ENCODE results near the gene WASF1. TPM values are rescaled to one million over a fixed set of nuclear protein-coding genes. Genes with fewer than 3 reads are reported as not detected.
A peak's percentile ranks its signal among the peaks of the same experiment; 100 is the strongest.

WASF1 gene
- total and polyA plus RNA-seq, 8 donors = 5.5 to 27.3 (median 21.8) TPM

DNA sequence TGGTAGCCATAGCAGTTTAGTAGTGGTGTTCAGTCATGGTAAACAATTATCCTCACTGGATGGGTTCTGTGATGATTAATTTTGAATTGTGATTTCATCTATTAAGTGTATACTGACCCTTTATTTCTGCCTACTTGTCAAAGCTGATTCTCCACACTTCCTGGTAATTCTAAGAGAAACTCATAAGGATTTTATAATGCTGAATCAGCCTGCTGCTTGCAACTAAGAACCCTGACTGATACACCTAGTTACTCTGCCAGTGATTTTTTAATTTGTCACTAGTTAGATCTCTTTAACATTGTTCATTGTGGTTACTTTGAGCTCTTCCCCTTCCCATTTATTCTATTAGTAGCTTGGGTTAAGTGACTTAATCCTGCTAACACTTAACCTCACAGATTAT, 9.3 kb upstream of the WASF1 start:
- no peak for ATAC-seq
- intact Hi-C loops (cut with DNase I) = no loop called here
- H3K36me3 ChIP-seq = peaks cover 0 to 8% of the 10 kb centered on the region in 2 donors
- H3K9me3 ChIP-seq = no peaks in the 10 kb centered on the region
- no peak overlapping the region for H3K4me3 ChIP-seq
- H3K27ac ChIP-seq = no peak overlapping the region
- H3K4me1 ChIP-seq = peaks cover 0 to 25% of the 10 kb centered on the region in 2 donors
- no peak for DNase-seq
- TF ChIP-seq, protein P1, sequence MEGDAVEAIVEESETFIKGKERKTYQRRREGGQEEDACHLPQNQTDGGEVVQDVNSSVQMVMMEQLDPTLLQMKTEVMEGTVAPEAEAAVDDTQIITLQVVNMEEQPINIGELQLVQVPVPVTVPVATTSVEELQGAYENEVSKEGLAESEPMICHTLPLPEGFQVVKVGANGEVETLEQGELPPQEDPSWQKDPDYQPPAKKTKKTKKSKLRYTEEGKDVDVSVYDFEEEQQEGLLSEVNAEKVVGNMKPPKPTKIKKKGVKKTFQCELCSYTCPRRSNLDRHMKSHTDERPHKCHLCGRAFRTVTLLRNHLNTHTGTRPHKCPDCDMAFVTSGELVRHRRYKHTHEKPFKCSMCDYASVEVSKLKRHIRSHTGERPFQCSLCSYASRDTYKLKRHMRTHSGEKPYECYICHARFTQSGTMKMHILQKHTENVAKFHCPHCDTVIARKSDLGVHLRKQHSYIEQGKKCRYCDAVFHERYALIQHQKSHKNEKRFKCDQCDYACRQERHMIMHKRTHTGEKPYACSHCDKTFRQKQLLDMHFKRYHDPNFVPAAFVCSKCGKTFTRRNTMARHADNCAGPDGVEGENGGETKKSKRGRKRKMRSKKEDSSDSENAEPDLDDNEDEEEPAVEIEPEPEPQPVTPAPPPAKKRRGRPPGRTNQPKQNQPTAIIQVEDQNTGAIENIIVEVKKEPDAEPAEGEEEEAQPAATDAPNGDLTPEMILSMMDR (IDR thresholded peaks at IDR 0.05) = no peak
- no peaks in the 10 kb centered on the region for H3K27me3 ChIP-seq

DNA sequence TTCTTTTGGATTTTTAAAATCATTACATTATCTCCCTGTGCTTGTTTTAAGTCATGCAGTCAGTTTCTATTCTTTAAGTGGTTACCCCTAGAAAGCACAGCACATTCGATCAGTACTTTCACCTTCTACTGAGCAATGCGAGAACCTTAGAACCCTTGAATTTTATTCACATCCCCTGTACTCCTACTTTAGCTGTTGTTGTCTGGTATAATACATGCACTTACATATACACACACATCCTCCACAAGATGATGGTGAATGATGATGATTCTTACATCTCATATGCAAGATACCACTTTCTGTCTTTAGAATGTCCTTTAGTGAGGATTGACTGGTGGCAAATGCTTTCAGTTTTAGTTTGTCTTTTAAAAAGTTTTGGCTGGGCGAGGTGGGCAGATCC, 6.4 kb upstream of the WASF1 start:
- Histone ChIP-seq H3K9me3 (no peaks in the 10 kb centered on the region), H3K27me3 (no peaks in the 10 kb centered on the region), H3K27ac (no peak overlapping the region), H3K36me3 (no peaks in the 10 kb centered on the region), H3K4me1 (peaks cover 22 to 49% of the 10 kb centered on the region in 2 donors), H3K4me3 (no peak overlapping the region)
- TF ChIP-seq, protein P1 (IDR thresholded peaks at IDR 0.05) = no peak
- intact Hi-C loops (cut with DNase I) = no loop called here
- ATAC-seq (no peak), DNase-seq (no peak)

DNA sequence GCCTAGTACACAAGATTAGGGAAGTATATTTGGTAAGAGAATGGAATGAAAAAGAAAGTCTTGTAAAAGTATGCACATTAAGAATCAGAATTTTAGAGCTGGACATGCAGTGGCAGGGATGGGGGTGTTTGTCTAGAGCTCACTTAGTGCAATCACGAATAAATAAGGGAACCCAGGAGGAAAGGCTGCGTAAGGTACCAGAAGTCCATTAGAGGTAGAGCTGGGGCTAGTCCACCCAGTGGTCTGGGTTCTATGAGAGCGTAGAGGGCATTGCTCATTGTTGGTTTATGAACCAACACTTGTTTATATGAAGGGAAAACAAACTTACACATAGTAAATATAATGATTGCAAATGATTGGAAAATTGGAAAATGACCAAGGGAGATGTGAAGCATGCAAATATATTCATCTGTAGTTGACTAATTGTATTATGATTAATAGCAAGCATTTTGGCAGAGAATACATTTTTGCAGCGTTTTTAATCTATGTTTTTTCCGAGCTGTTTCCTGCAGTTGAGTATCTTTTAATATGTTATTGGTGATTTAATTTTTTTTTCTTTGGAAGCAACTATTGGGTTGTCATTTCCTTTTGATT, 3.9 kb upstream of the WASF1 start:
- no peak overlapping the region for H3K27ac ChIP-seq
- peaks cover 22 to 45% of the 10 kb centered on the region in 2 donors for H3K4me1 ChIP-seq
- ATAC-seq = no peak
- no peak overlapping the region for H3K4me3 ChIP-seq
- DNase-seq = peak in 2 of 4 donors; percentile 34 to 36
- H3K9me3 ChIP-seq = no peaks in the 10 kb centered on the region
- H3K27me3 ChIP-seq = peaks cover 0 to 11% of the 10 kb centered on the region in 2 donors
- H3K36me3 ChIP-seq = no peaks in the 10 kb centered on the region
- TF ChIP-seq, protein P1 (IDR thresholded peaks at IDR 0.05) = no peak
- intact Hi-C loops (cut with DNase I) = no loop called here

DNA sequence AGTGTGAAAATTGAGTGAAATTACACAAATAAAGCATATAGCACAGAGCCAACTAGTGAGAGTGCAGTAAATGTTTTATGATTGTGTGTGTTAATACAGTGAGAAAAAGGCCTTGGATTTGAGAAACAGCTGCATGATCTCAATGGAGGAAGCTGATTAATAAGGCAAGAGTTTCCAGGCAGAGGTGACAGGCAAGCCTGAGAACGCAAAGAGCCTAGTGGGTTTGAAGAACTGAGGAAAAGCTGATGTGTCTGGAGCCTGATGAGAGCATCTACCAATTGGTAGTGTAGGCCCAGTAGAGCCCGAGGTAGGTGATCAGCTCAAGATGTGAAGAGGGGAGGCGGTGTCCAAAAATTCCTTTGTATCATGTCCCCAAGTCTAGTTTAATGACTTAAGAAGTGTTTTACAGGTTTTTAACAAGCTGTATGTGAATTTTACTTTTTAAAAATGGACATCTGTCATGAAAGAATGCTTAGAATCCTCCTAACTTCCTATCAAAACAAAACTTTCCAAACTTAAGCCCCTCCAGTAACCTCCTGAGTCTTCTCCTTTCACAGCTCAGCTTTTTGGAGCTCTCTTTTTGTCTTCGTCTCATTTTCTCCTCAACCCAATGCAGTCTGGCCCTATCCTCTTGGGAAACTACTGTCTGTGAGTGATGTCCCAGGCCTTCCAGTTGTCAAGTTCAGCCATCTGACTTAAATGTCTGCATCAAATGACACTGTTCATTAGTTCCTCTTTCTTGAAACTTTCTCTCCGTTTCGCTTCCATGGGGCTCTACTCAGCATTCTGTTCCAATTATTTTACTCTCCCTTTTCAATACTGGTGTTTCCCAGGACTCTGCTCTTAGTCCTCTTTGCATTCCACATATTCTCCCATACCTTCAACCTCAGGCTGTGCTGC, 1.9 kb upstream of the WASF1 start:
- peaks cover 6 to 31% of the 10 kb centered on the region in 2 donors for H3K27me3 ChIP-seq
- peaks cover 22 to 48% of the 10 kb centered on the region in 2 donors for H3K4me1 ChIP-seq
- H3K4me3 ChIP-seq = peak overlapping the region; percentile 75 to 89
- no peak for DNase-seq
- H3K27ac ChIP-seq = peak overlapping the region in 1 of 2 donors; percentile 87
- H3K36me3 ChIP-seq = no peaks in the 10 kb centered on the region
- TF ChIP-seq, protein P1 (IDR thresholded peaks at IDR 0.05) = no peak
- H3K9me3 ChIP-seq = no peaks in the 10 kb centered on the region
- intact Hi-C loops (cut with DNase I) = no loop called here
- no peak for ATAC-seq

Measured in left lung (tissue), 10 donors.